Epithelial cell of proximal tubule (primary cell): ENCODE results near the gene RPTOR. TPM values are rescaled to one million over a fixed set of nuclear protein-coding genes. Genes with fewer than 3 reads are reported as not detected.

ENCODE experiments used
- DNase-seq: peaks from one replicate; pipeline ENCODE4 v3.0.0-alpha.2; 2011; ENCODE audit warnings: low read depth
- H3K4me3 ChIP-seq: 2 replicates; pipeline ENCODE4 v1.5.1; 2011; ENCODE audit warnings: low read depth, mild to moderate bottlenecking, low read length
- CTCF ChIP-seq: conservative IDR thresholded peaks from 2 replicates; pipeline ENCODE4 v1.5.1; 2012; ENCODE audit warnings: low read depth, mild to moderate bottlenecking, low read length
- total RNA-seq: library from RNA; depleted of rRNA; stranded (reverse); fragments of >200 nt; gene quantifications from 2 replicates; pipeline ENCODE4 v1.2.3, GENCODE V29; 2015

The RPTOR gene
- total RNA-seq, 1 donor from 2014 or later = 24.4 TPM

- DNase-seq = no peak
- TF ChIP-seq CTCF = no peak
- H3K4me3 ChIP-seq = no peak overlapping the region
Measured at GRCh38 chr17:80849119-80849518, 304.5 kb downstream of the RPTOR start.

GRCh38 chr17:80850109-80850508 is 305.5 kb downstream of the RPTOR start:
- no peak for TF ChIP-seq CTCF
- no peak overlapping the region for H3K4me3 ChIP-seq
- DNase-seq = no peak

- no peak for DNase-seq
- no peak for TF ChIP-seq CTCF
Measured at GRCh38 chr17:80850817-80851216, 306.2 kb downstream of the RPTOR start.

GRCh38 chr17:80851277-80851925 is 306.8 kb downstream of the RPTOR start:
- no peak for TF ChIP-seq CTCF
- no peak for DNase-seq
- no peak overlapping the region for H3K4me3 ChIP-seq

More at GRCh38 chr17:80850817-80851216, 306.2 kb downstream of the RPTOR start:
- no peak overlapping the region for H3K4me3 ChIP-seq

- no peak overlapping the region for H3K4me3 ChIP-seq
- no peak for TF ChIP-seq CTCF
Measured at GRCh38 chr17:80852476-80853015, 307.9 kb downstream of the RPTOR start.

GRCh38 chr17:80853076-80853475 is 308.4 kb downstream of the RPTOR start:
- TF ChIP-seq CTCF = no peak
- H3K4me3 ChIP-seq = no peak overlapping the region

More at GRCh38 chr17:80852476-80853015, 307.9 kb downstream of the RPTOR start:
- DNase-seq = no peak

GRCh38 chr17:80854220-80854619 is 309.6 kb downstream of the RPTOR start:
- no peak for TF ChIP-seq CTCF
- H3K4me3 ChIP-seq = no peak overlapping the region
- DNase-seq = no peak

More at GRCh38 chr17:80853076-80853475, 308.4 kb downstream of the RPTOR start:
- DNase-seq = no peak
